ENCODE data around the gene COL24A1. TPM values are rescaled to one million over a fixed set of nuclear protein-coding genes. Genes with fewer than 3 reads are reported as not detected.

Gene COL24A1
- total RNA-seq, 3 donors from 2014 or later: not detected

- ATAC-seq (no peak), DNase-seq (no peak)
- Mint-ChIP-seq H3K9me3 (peaks cover 5% of the 10 kb centered on the region), H3K4me1 (ENCODE audit: low read depth) (no peaks in the 10 kb centered on the region), H3K27me3 (ENCODE audit: low read depth) (no peaks in the 10 kb centered on the region), H3K36me3 (ENCODE audit: insufficient read depth) (no peaks in the 10 kb centered on the region), H3K4me3 (no peak overlapping the region)
Measured at GRCh38 chr1:85952460-85952859, 204.1 kb downstream of the COL24A1 start.

GRCh38 chr1:85947186-85947585, 209.4 kb downstream of the COL24A1 start:
- H3K36me3 Mint-ChIP-seq (ENCODE audit: insufficient read depth): no peaks in the 10 kb centered on the region
- H3K9me3 Mint-ChIP-seq: no peaks in the 10 kb centered on the region
- H3K4me3 Mint-ChIP-seq: no peak overlapping the region
- no peaks in the 10 kb centered on the region for H3K4me1 Mint-ChIP-seq (ENCODE audit: low read depth)
- no peak for ATAC-seq
- H3K27me3 Mint-ChIP-seq (ENCODE audit: low read depth): no peaks in the 10 kb centered on the region
- DNase-seq: no peak

DNA sequence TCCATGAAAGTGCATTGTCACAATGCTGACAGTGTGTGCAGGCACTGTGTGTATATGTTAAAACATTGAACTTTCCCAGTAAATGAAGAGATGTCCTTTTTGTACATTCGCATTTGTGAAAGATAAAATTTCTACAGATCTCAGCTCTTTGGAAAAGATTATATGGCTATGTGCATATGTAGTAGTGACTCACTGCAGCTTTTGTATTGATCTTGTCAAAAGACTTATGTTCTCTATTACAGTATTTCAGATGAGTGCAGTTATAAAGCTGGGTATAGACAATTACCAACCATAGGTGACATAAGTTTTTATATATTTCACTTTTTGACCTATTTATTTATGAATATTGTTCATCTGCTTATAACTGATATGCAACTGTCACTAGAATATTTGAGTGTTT, 212.6 kb downstream of the COL24A1 start:
- DNase-seq: no peak
- no peak for ATAC-seq
- H3K9me3 Mint-ChIP-seq: no peaks in the 10 kb centered on the region
- H3K27me3 Mint-ChIP-seq (ENCODE audit: low read depth): no peaks in the 10 kb centered on the region
- no peak overlapping the region for H3K4me3 Mint-ChIP-seq
- H3K4me1 Mint-ChIP-seq (ENCODE audit: low read depth): no peaks in the 10 kb centered on the region
- H3K36me3 Mint-ChIP-seq (ENCODE audit: insufficient read depth): no peaks in the 10 kb centered on the region

DNA sequence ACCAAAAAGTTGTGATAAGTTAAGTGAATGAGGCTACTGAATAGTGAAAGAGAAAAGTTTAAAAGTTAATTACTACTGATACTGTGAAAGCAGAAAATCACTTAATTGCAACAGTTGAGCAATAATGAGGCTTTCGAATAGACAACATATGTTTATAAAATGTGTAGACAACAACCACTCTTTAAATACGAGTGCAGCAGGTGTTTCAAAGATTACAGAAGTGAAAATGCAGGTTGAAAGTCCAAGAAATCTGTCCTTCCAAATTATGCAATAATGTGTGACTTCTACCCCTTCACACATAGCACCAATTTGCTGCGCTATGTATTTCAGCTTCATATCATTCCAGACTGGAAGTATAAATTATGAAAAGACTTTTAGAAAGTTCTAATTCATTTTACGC, 213.0 kb downstream of the COL24A1 start:
- DNase-seq: no peak
- Mint-ChIP-seq H3K27me3 (ENCODE audit: low read depth) (no peaks in the 10 kb centered on the region), H3K9me3 (no peaks in the 10 kb centered on the region), H3K4me1 (ENCODE audit: low read depth) (no peaks in the 10 kb centered on the region), H3K4me3 (no peak overlapping the region), H3K36me3 (ENCODE audit: insufficient read depth) (no peaks in the 10 kb centered on the region)
- no peak for ATAC-seq

DNA sequence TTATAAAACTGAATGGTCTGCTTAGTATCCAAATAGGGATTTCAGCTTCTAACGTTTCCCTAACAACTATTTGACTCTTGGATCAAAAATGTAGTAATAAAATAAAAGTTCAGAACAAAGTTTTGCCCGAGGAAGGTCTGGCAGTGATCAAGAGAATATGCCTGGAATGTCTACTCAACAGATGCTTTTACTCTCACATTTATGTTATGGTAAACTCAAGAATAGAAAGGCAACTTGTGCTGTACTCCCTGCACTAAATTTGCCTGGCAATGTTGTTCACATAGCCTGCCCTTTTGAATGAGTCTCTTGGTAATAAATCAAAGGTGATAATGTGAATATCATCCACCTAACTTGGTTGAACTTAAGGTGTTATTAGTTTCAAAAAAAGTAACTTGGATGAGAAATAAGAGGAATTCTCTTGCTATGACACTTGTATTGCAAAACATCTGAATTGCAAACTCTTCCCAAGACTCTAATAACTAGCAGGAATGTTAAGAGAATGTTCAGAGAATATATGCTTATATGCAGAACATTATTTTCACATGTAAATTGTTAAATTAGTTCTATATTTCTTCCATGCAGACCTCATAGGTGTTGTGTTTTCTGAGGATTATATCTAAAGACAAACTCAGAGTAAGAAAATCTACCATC, 215.8 kb downstream of the COL24A1 start:
- DNase-seq (no peak), ATAC-seq (no peak)
- Mint-ChIP-seq H3K36me3 (ENCODE audit: insufficient read depth) (no peaks in the 10 kb centered on the region), H3K27me3 (ENCODE audit: low read depth) (no peaks in the 10 kb centered on the region), H3K4me3 (no peak overlapping the region), H3K9me3 (no peaks in the 10 kb centered on the region), H3K4me1 (ENCODE audit: low read depth) (no peaks in the 10 kb centered on the region)

DNA sequence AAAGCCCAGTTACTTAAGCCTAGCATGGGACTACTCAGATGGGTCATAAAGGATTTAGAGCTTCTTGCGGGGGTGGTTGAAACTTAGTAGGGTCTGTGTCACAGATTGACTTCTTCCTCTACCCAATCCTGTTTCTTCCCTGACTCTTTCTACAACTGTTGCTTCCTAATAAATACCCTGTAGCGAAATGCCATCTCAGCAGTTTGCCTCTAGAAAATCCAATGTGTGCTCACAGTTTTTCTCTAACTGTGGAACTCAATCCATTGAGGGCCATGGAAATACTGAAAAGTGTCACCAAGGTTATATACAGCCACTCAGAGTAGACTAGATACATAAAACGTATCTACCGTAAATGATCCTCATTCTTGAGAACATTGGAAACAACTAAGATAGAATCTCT, 217.7 kb downstream of the COL24A1 start:
- Mint-ChIP-seq H3K27me3 (ENCODE audit: low read depth) (no peaks in the 10 kb centered on the region), H3K9me3 (no peaks in the 10 kb centered on the region), H3K36me3 (ENCODE audit: insufficient read depth) (no peaks in the 10 kb centered on the region), H3K4me1 (ENCODE audit: low read depth) (no peaks in the 10 kb centered on the region), H3K4me3 (no peak overlapping the region)
- DNase-seq: no peak
- ATAC-seq: no peak

- no peak for DNase-seq
- Mint-ChIP-seq H3K4me1 (ENCODE audit: low read depth) (no peaks in the 10 kb centered on the region), H3K9me3 (no peaks in the 10 kb centered on the region), H3K4me3 (no peak overlapping the region), H3K36me3 (ENCODE audit: insufficient read depth) (no peaks in the 10 kb centered on the region), H3K27me3 (ENCODE audit: low read depth) (no peaks in the 10 kb centered on the region)
- ATAC-seq: no peak
Measured at GRCh38 chr1:85936470-85936869, 220.1 kb downstream of the COL24A1 start.

GRCh38 chr1:85936057-85936456, 220.5 kb downstream of the COL24A1 start:
- DNase-seq: no peak
- no peaks in the 10 kb centered on the region for H3K36me3 Mint-ChIP-seq (ENCODE audit: insufficient read depth)
- no peaks in the 10 kb centered on the region for H3K9me3 Mint-ChIP-seq
- no peak for ATAC-seq
- no peak overlapping the region for H3K4me3 Mint-ChIP-seq
- no peaks in the 10 kb centered on the region for H3K27me3 Mint-ChIP-seq (ENCODE audit: low read depth)
- H3K4me1 Mint-ChIP-seq (ENCODE audit: low read depth): no peaks in the 10 kb centered on the region

- no peak for ATAC-seq
- Mint-ChIP-seq H3K36me3 (ENCODE audit: insufficient read depth) (no peaks in the 10 kb centered on the region), H3K9me3 (no peaks in the 10 kb centered on the region), H3K4me1 (ENCODE audit: low read depth) (no peaks in the 10 kb centered on the region), H3K4me3 (no peak overlapping the region), H3K27me3 (ENCODE audit: low read depth) (no peaks in the 10 kb centered on the region)
- no peak for DNase-seq
Measured at GRCh38 chr1:85935234-85935633, 221.3 kb downstream of the COL24A1 start.

GRCh38 chr1:85934516-85934915, 222.1 kb downstream of the COL24A1 start:
- H3K9me3 Mint-ChIP-seq: no peaks in the 10 kb centered on the region
- DNase-seq: no peak
- no peak for ATAC-seq
- no peaks in the 10 kb centered on the region for H3K4me1 Mint-ChIP-seq (ENCODE audit: low read depth)
- H3K27me3 Mint-ChIP-seq (ENCODE audit: low read depth): no peaks in the 10 kb centered on the region
- H3K36me3 Mint-ChIP-seq (ENCODE audit: insufficient read depth): no peaks in the 10 kb centered on the region
- H3K4me3 Mint-ChIP-seq: no peak overlapping the region

DNA sequence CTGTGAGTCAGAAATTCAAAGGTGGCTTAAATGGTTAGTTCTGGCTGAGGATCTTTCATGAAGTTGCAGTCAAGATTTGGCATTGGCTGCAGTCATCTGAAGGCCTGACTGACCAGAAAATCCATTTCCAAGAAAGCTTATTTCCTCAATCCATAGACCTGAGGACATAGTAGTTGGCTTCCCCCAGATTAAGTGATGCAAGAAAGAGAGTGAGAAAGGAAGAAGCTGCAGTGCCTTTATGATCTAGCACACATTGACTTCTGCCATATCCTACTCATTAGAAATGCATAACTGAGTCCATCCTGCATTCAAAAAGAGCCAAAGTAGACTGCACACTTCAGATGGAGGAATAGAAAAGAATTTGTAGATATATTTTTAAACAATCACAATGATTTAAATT, 222.6 kb downstream of the COL24A1 start:
- Mint-ChIP-seq H3K9me3 (no peaks in the 10 kb centered on the region), H3K4me3 (no peak overlapping the region), H3K27me3 (ENCODE audit: low read depth) (no peaks in the 10 kb centered on the region), H3K4me1 (ENCODE audit: low read depth) (no peaks in the 10 kb centered on the region), H3K36me3 (ENCODE audit: insufficient read depth) (no peaks in the 10 kb centered on the region)
- no peak for ATAC-seq
- DNase-seq: no peak

GRCh38 chr1:85911742-85912141, 244.8 kb downstream of the COL24A1 start:
- H3K4me1 Mint-ChIP-seq (ENCODE audit: low read depth): no peaks in the 10 kb centered on the region
- no peaks in the 10 kb centered on the region for H3K36me3 Mint-ChIP-seq (ENCODE audit: insufficient read depth)
- H3K9me3 Mint-ChIP-seq: no peaks in the 10 kb centered on the region
- ATAC-seq (no peak), DNase-seq (no peak)
- H3K4me3 Mint-ChIP-seq: no peak overlapping the region
- H3K27me3 Mint-ChIP-seq (ENCODE audit: low read depth): no peaks in the 10 kb centered on the region

GRCh38 chr1:85900921-85901320, 255.7 kb downstream of the COL24A1 start:
- Mint-ChIP-seq H3K4me3 (no peak overlapping the region), H3K9me3 (no peaks in the 10 kb centered on the region), H3K4me1 (ENCODE audit: low read depth) (no peaks in the 10 kb centered on the region), H3K27me3 (ENCODE audit: low read depth) (no peaks in the 10 kb centered on the region), H3K36me3 (ENCODE audit: insufficient read depth) (no peaks in the 10 kb centered on the region)
- DNase-seq (no peak), ATAC-seq (no peak)

DNA sequence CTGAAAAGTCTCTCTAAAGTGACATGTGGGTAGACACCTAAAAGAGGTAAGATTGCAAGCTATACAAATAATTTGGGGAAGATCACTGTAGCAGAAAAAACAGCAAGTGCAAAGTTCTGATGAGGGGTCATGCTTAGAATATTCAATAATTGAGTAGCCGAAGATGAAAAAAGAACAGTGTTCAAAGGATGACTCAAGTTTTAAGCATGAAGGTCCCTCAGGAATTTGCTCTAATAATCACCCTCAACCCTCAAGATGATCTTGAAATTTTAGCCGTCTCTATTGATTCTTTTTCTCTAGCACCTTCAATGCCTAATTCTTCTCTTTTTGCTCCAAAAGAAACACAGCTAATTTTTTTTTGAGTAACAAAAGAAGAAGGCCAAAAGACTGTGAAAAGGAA, 257.7 kb downstream of the COL24A1 start:
- Mint-ChIP-seq H3K27me3 (ENCODE audit: low read depth) (no peaks in the 10 kb centered on the region), H3K4me3 (no peak overlapping the region), H3K4me1 (ENCODE audit: low read depth) (no peaks in the 10 kb centered on the region), H3K9me3 (no peaks in the 10 kb centered on the region), H3K36me3 (ENCODE audit: insufficient read depth) (no peaks in the 10 kb centered on the region)
- no peak for ATAC-seq
- DNase-seq: no peak

- Mint-ChIP-seq H3K36me3 (ENCODE audit: insufficient read depth) (no peaks in the 10 kb centered on the region), H3K9me3 (no peaks in the 10 kb centered on the region), H3K4me1 (ENCODE audit: low read depth) (no peaks in the 10 kb centered on the region), H3K27me3 (ENCODE audit: low read depth) (no peaks in the 10 kb centered on the region), H3K4me3 (no peak overlapping the region)
- no peak for ATAC-seq
- DNase-seq: no peak
Measured at GRCh38 chr1:85894651-85895050, 261.9 kb downstream of the COL24A1 start.

- no peaks in the 10 kb centered on the region for H3K4me1 Mint-ChIP-seq (ENCODE audit: low read depth)
- DNase-seq (no peak), ATAC-seq (no peak)
- no peaks in the 10 kb centered on the region for H3K9me3 Mint-ChIP-seq
- no peaks in the 10 kb centered on the region for H3K36me3 Mint-ChIP-seq (ENCODE audit: insufficient read depth)
- H3K27me3 Mint-ChIP-seq (ENCODE audit: low read depth): no peaks in the 10 kb centered on the region
- H3K4me3 Mint-ChIP-seq: no peak overlapping the region
Measured at GRCh38 chr1:85892366-85892765, 264.2 kb downstream of the COL24A1 start.
